Neuronal stem cell (in vitro differentiated cells): ENCODE measurements around the gene GCNT3.
"Not testable (repeated sequence)": the region's sequence is repeated elsewhere in the genome, so short reads cannot be mapped to it uniquely, and the experiment has no call there.

ENCODE experiments used
- DNase-seq: peaks from one replicate; pipeline ENCODE4 v3.0.0-alpha.2; 2013; ENCODE audit warnings: low spot score
- H2AFZ ChIP-seq: one replicate; pipeline ENCODE4 v1.6.1; 2013; ENCODE audit warnings: mild to moderate bottlenecking, low read length, inconsistent platforms
- H2AK5ac ChIP-seq: 2 replicates; pipeline ENCODE4 v1.6.1; 2013; ENCODE audit warnings: low read depth, mild to moderate bottlenecking, inconsistent platforms, low read length, moderate library complexity, mixed read lengths
- H2BK120ac ChIP-seq: 2 replicates; pipeline ENCODE4 v1.6.1; 2013; ENCODE audit warnings: low read depth, mild to moderate bottlenecking, inconsistent platforms, low read length, moderate library complexity, mixed read lengths
- H2BK12ac ChIP-seq: one replicate; pipeline ENCODE4 v1.6.1; 2013; ENCODE audit warnings: low read length, inconsistent platforms
- H2BK15ac ChIP-seq: 2 replicates; pipeline ENCODE4 v1.6.1; 2013; ENCODE audit warnings: mild to moderate bottlenecking, low read length, inconsistent platforms, mixed read lengths
- H2BK5ac ChIP-seq: one replicate; pipeline ENCODE4 v1.6.1; 2013; ENCODE audit warnings: inconsistent platforms, mild to moderate bottlenecking, low read length, moderate library complexity
- H3K14ac ChIP-seq: one replicate; pipeline ENCODE4 v1.6.1; 2013; ENCODE audit warnings: low read length, inconsistent platforms
- H3K18ac ChIP-seq: 2 replicates; pipeline ENCODE4 v1.6.1; 2013; ENCODE audit warnings: low read length, inconsistent platforms
- H3K23ac ChIP-seq: 2 replicates; pipeline ENCODE4 v1.6.1; 2013; ENCODE audit warnings: low read depth, mild to moderate bottlenecking, mixed read lengths, low read length, inconsistent platforms; ENCODE audit not compliant: poor library complexity
- H3K27ac ChIP-seq: replicated peaks from 3 replicates; pipeline ENCODE4 v1.5.1; 2013; ENCODE audit warnings: low read length, inconsistent platforms
- H3K27me3 ChIP-seq, 3 experiments: 2 replicates each; pipeline ENCODE4 v1.6.1; 2013; ENCODE audit warnings: low read length in 3 of 3, mild to moderate bottlenecking in 2 of 3, inconsistent platforms in 1 of 3, low read depth in 1 of 3, mixed read lengths in 1 of 3, moderate library complexity in 1 of 3; ENCODE audit not compliant: control insufficient read depth in 3 of 3, insufficient read depth in 3 of 3
- H3K36me3 ChIP-seq, 2 donors: replicated peaks in 1 of 2; 2 replicates each; pipeline ENCODE4 v1.6.1; 2013; ENCODE audit warnings: low read length in 2 of 2; ENCODE audit not compliant: control insufficient read depth in 2 of 2, insufficient read depth in 2 of 2
- H3K4ac ChIP-seq: 2 replicates; pipeline ENCODE4 v1.6.1; 2013; ENCODE audit warnings: inconsistent platforms, mild to moderate bottlenecking, low read length, moderate library complexity
- H3K4me1 ChIP-seq, 2 donors: 1 replicate in 1 of 2; 2 replicates in 1 of 2; pipeline ENCODE4 v1.6.1; 2013; ENCODE audit warnings: low read length in 2 of 2, low read depth in 1 of 2; ENCODE audit not compliant: control insufficient read depth in 2 of 2, insufficient read depth in 1 of 2
- H3K4me2 ChIP-seq: one replicate; pipeline ENCODE4 v1.6.1; 2013; ENCODE audit warnings: mild to moderate bottlenecking, low read length, inconsistent platforms; ENCODE audit not compliant: insufficient read depth, poor library complexity, severe bottlenecking
- H3K4me3 ChIP-seq, 2 donors: 2 replicates each; pipeline ENCODE4 v1.5.1; 2013; ENCODE audit warnings: low read length in 2 of 2, mild to moderate bottlenecking in 2 of 2, inconsistent platforms in 1 of 2, moderate library complexity in 1 of 2
- H3K79me1 ChIP-seq: one replicate; pipeline ENCODE4 v1.6.1; 2013; ENCODE audit warnings: low read depth, mild to moderate bottlenecking, inconsistent platforms, low read length, moderate library complexity
- H3K9ac ChIP-seq: one replicate; pipeline ENCODE4 v1.6.1; 2013; ENCODE audit warnings: mild to moderate bottlenecking, low read depth, low read length, inconsistent platforms; ENCODE audit not compliant: poor library complexity
- H3K9me3 ChIP-seq, 2 donors: replicated peaks in 1 of 2; 2 replicates each; pipeline versions ENCODE3 to v1.6.1; 2013; ENCODE audit warnings: low read length in 2 of 2, mild to moderate bottlenecking in 2 of 2, inconsistent platforms in 1 of 2, low read depth in 1 of 2, mixed read lengths in 1 of 2, moderate library complexity in 1 of 2; ENCODE audit not compliant: control insufficient read depth in 2 of 2, insufficient read depth in 1 of 2
- H4K8ac ChIP-seq: one replicate; pipeline ENCODE4 v1.6.1; 2013; ENCODE audit warnings: low read depth, mild to moderate bottlenecking, inconsistent platforms, low read length, moderate library complexity
- H4K91ac ChIP-seq: one replicate; pipeline ENCODE4 v1.6.1; 2013; ENCODE audit warnings: low read length, low read depth, mild to moderate bottlenecking, inconsistent platforms; ENCODE audit not compliant: poor library complexity
- WGBS, 2 donors: extraction: QIAGEN DNeasy Blood & Tissue Kit; methylation state at CpG; one replicate each; pipeline ENCODE4 v1.1.7; 2013; ENCODE audit warnings: missing lambda C conversion rate in 2 of 2, mixed read lengths in 1 of 2; ENCODE audit not compliant: insufficient read length in 2 of 2, insufficient replicate concordance in 1 of 2; ENCODE audit errors: extremely low coverage in 2 of 2; 5-methylcytosine and 5-hydroxymethylcytosine counted together

The GCNT3 gene

GRCh38 chr15:59645812-59646211, 34.2 kb downstream of the GCNT3 start:
- not testable (repeated sequence) for H2AFZ ChIP-seq, H4K91ac ChIP-seq, H2BK12ac ChIP-seq, H3K4me1 ChIP-seq, H3K14ac ChIP-seq, H3K9ac ChIP-seq, H2AK5ac ChIP-seq, H2BK120ac ChIP-seq, DNase-seq, H2BK15ac ChIP-seq, H3K23ac ChIP-seq, H3K4me2 ChIP-seq, H3K9me3 ChIP-seq, H3K18ac ChIP-seq, H4K8ac ChIP-seq, H3K4ac ChIP-seq, H3K27me3 ChIP-seq, H3K79me1 ChIP-seq, H2BK5ac ChIP-seq, H3K27ac ChIP-seq, H3K4me3 ChIP-seq
- no CpG with 5 or more reads among the region's 9 CpGs for WGBS, 2 donors
- H3K36me3 ChIP-seq = peaks cover 12 to 88% of the 10 kb centered on the region in 2 donors

- Histone ChIP-seq H2BK15ac (no peak overlapping the region), H3K4me1 (no peaks in the 10 kb centered on the region), H2BK12ac (no peak overlapping the region), H3K79me1 (no peaks in the 10 kb centered on the region), H3K4me3 (no peak overlapping the region), H4K91ac (no peak overlapping the region), H3K4ac (no peak overlapping the region), H3K9me3 (no peaks in the 10 kb centered on the region), H4K8ac (no peak overlapping the region), H3K23ac (no peak overlapping the region), H3K18ac (no peak overlapping the region), H3K14ac (no peak overlapping the region), H3K4me2 (no peak overlapping the region), H2BK5ac (no peak overlapping the region), H3K9ac (no peak overlapping the region), H3K27ac (no peak overlapping the region), H3K27me3 (no peaks in the 10 kb centered on the region), H2AK5ac (no peak overlapping the region), H3K36me3 (peaks cover 12 to 88% of the 10 kb centered on the region in 2 donors), H2BK120ac (no peak overlapping the region), H2AFZ (no peak overlapping the region)
- DNase-seq = no peak
- no CpG with 5 or more reads among the region's 1 CpG for WGBS, 2 donors
Measured at GRCh38 chr15:59646277-59646676, 34.7 kb downstream of the GCNT3 start.

GRCh38 chr15:59647085-59647484, 35.5 kb downstream of the GCNT3 start:
- Histone ChIP-seq H3K23ac (no peak overlapping the region), H3K4ac (no peak overlapping the region), H3K79me1 (no peaks in the 10 kb centered on the region), H4K8ac (no peak overlapping the region), H3K27ac (no peak overlapping the region), H3K18ac (no peak overlapping the region), H3K14ac (no peak overlapping the region), H3K4me1 (no peaks in the 10 kb centered on the region), H3K9me3 (peaks cover 0 to 6% of the 10 kb centered on the region in 2 donors), H3K4me2 (no peak overlapping the region), H3K27me3 (no peaks in the 10 kb centered on the region), H2BK15ac (no peak overlapping the region), H2AFZ (no peak overlapping the region), H3K4me3 (no peak overlapping the region), H4K91ac (no peak overlapping the region), H3K36me3 (peaks cover 14 to 88% of the 10 kb centered on the region in 2 donors), H2BK120ac (no peak overlapping the region), H3K9ac (no peak overlapping the region), H2AK5ac (no peak overlapping the region), H2BK5ac (no peak overlapping the region), H2BK12ac (no peak overlapping the region)
- DNase-seq = no peak
- WGBS, 2 donors = no CpG with 5 or more reads among the region's 1 CpG

- Histone ChIP-seq H3K4me1 (no peaks in the 10 kb centered on the region), H2AK5ac (no peak overlapping the region), H3K79me1 (no peaks in the 10 kb centered on the region), H3K9ac (no peak overlapping the region), H2BK120ac (no peak overlapping the region), H3K4me2 (no peak overlapping the region), H3K23ac (no peak overlapping the region), H2BK5ac (no peak overlapping the region), H3K27me3 (no peaks in the 10 kb centered on the region), H3K4ac (no peak overlapping the region), H3K27ac (no peak overlapping the region), H4K91ac (no peak overlapping the region), H3K4me3 (no peak overlapping the region), H2AFZ (no peak overlapping the region), H3K18ac (no peak overlapping the region), H4K8ac (no peak overlapping the region), H2BK15ac (no peak overlapping the region), H3K14ac (no peak overlapping the region), H2BK12ac (no peak overlapping the region), H3K9me3 (peaks cover 0 to 22% of the 10 kb centered on the region in 2 donors), H3K36me3 (peaks cover 16 to 96% of the 10 kb centered on the region in 2 donors)
- DNase-seq = no peak
Measured at GRCh38 chr15:59649603-59650002, 38.0 kb downstream of the GCNT3 start.
